Peyer's patch (tissue), 4 donors: ENCODE measurements around the gene ARMC8. TPM values are rescaled to one million over a fixed set of nuclear protein-coding genes. Genes with fewer than 3 reads are reported as not detected.

Experiments
- DNase-seq, 3 donors: peaks; one replicate each; pipeline ENCODE4 v3.0.0-alpha.2; 2017 to 2019
- H3K27ac ChIP-seq, 4 donors: fragments of 200-600 bp; sonication (generic); one replicate each; pipeline ENCODE4 v1.5.1; 2016 to 2019
- H3K27me3 ChIP-seq, 2 donors: fragments of 200-600 bp; sonication (generic); one replicate each; pipeline ENCODE4 v1.5.1; 2019
- H3K36me3 ChIP-seq, 3 donors: fragments of 200-600 bp; sonication (generic); one replicate each; pipeline ENCODE4 v1.5.1; 2016 to 2019
- H3K4me1 ChIP-seq, 4 donors: fragments of 200-600 bp; sonication (generic); one replicate each; pipeline ENCODE4 v1.5.1; 2016 to 2019
- H3K4me3 ChIP-seq, 4 donors: fragments of 200-600 bp; sonication (generic); 1 replicate in 3 of 4; 2 replicates in 1 of 4; pipeline ENCODE4 v1.5.1; 2016 to 2019; ENCODE audit warnings: mild to moderate bottlenecking in 1 of 4
- H3K9me3 ChIP-seq, 4 donors: fragments of 200-600 bp; sonication (generic); one replicate each; pipeline ENCODE4 v1.5.1; 2016 to 2019; ENCODE audit warnings: mild to moderate bottlenecking in 1 of 4
- POLR2A ChIP-seq, 2 donors: fragments of 450-650 bp; IDR thresholded peaks; one replicate each; pipeline ENCODE4 v1.5.1; 2017; ENCODE audit warnings: antibody characterized with exemption in 2 of 2, mild to moderate bottlenecking in 2 of 2, moderate library complexity in 2 of 2
- total RNA-seq, 4 donors: library from RNA; depleted of rRNA; stranded (reverse); fragments of >200 nt; gene quantifications; one replicate each; pipeline ENCODE4 v1.1.0, GENCODE V29; 2016
- TF ChIP-seq, protein P1 (sequence below), 6 experiments: fragments of 450-650 bp in 4 of 6; fragments of 200-600 bp in 2 of 6; sonication (generic) in 1 of 6; IDR thresholded peaks; one replicate each; pipeline ENCODE4 v1.5.1; 2017 to 2019; ENCODE audit warnings: antibody characterized with exemption in 6 of 6, mild to moderate bottlenecking in 3 of 6, moderate library complexity in 1 of 6

ARMC8 gene
- total RNA-seq, 4 donors from 2014 or later, result 35.7 to 77.2 (median 56.3) TPM

DNA sequence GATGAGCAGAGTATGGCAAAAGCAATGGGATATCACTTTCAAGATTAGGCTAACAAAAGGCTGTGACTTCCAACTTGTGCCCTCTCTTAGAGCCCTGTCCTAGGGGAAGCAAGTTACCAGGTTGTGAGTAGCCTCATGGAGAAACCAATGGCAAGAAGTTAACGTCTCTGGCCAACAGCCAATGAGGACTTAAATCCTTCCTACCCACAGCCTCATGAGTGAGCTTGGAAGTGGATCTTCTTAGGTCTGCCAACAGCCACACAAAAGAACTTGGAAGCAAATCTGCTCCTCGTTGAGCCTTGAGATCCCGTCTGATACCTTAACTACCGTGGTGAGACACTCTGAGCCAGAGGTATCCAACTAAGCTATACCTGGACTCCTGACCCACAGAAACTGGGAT, 136.9 kb downstream of the ARMC8 start:
- DNase-seq, result no peak
- H3K27ac ChIP-seq, result no peak overlapping the region
- no peaks in the 10 kb centered on the region for H3K27me3 ChIP-seq
- peaks cover 0 to 8% (median 2%) of the 10 kb centered on the region in 4 donors for H3K4me1 ChIP-seq
- H3K36me3 ChIP-seq, result no peaks in the 10 kb centered on the region
- TF ChIP-seq, protein P1, sequence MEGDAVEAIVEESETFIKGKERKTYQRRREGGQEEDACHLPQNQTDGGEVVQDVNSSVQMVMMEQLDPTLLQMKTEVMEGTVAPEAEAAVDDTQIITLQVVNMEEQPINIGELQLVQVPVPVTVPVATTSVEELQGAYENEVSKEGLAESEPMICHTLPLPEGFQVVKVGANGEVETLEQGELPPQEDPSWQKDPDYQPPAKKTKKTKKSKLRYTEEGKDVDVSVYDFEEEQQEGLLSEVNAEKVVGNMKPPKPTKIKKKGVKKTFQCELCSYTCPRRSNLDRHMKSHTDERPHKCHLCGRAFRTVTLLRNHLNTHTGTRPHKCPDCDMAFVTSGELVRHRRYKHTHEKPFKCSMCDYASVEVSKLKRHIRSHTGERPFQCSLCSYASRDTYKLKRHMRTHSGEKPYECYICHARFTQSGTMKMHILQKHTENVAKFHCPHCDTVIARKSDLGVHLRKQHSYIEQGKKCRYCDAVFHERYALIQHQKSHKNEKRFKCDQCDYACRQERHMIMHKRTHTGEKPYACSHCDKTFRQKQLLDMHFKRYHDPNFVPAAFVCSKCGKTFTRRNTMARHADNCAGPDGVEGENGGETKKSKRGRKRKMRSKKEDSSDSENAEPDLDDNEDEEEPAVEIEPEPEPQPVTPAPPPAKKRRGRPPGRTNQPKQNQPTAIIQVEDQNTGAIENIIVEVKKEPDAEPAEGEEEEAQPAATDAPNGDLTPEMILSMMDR (IDR thresholded peaks at IDR 0.05), result no peak
- no peak for TF ChIP-seq POLR2A (IDR thresholded peaks at IDR 0.05)
- no peaks in the 10 kb centered on the region for H3K9me3 ChIP-seq
- H3K4me3 ChIP-seq, result no peak overlapping the region

DNA sequence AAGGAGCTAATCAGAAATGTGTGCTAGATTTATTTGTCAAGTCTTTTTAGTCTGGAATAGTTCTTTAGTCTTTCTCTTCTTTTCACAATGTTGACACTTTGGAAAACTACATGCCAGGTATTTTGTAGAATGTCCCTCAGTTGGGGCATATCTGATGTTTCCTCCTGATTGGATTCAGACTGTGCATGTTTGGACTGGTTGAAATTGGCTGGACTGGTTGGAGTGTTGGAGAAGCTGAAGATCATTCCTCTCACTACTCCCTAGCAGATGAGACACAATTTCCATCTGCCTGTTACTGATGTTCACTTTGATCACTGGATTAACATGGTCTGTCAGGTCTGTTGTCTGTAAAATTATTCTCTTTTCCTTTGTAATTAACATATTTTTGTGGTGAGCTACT, 138.9 kb downstream of the ARMC8 start:
- H3K4me3 ChIP-seq, result no peak overlapping the region
- H3K4me1 ChIP-seq, result peaks cover 0 to 10% (median 3%) of the 10 kb centered on the region in 4 donors
- H3K27ac ChIP-seq, result no peak overlapping the region
- H3K36me3 ChIP-seq, result no peaks in the 10 kb centered on the region
- no peaks in the 10 kb centered on the region for H3K27me3 ChIP-seq
- no peak for DNase-seq
- TF ChIP-seq, protein P1 (IDR thresholded peaks at IDR 0.05), result no peak
- TF ChIP-seq POLR2A (IDR thresholded peaks at IDR 0.05), result no peak
- no peaks in the 10 kb centered on the region for H3K9me3 ChIP-seq

DNA sequence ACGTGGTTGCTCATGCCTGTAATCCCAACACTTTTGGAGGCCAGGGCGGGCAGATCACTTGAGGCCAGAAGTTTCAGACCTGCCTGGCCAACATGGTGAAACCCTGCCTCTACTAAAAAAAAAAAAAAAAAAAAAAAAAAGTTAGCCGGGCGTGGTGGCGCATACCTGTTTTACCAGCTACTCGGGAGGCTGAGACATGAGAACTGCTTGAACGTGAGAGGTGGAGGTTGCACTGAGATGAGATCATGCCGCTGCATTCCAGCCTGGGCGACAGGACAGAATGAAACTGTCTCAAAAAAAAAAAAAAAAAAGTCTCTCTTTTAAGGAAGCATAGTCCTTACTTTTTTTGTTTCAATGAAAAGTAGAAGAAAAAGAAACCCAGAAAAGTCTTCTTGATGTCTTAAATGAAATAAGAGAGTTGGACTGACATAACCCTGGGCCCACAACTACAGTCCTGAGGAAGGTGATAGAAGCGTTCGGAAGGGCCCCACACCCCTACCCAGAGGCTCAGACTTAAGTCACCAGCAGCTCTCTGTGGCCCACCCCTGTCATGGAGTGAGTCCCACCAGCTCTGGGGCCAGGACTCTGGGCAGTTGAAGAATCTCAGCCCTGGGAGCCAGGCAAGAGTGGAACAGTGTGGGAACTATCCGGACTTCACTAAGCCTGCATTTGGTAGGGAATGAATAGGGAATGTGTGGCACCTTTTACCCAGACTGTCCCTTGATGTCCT, 139.9 kb downstream of the ARMC8 start:
- no peaks in the 10 kb centered on the region for H3K9me3 ChIP-seq
- no peak overlapping the region for H3K27ac ChIP-seq
- no peaks in the 10 kb centered on the region for H3K27me3 ChIP-seq
- DNase-seq, result no peak
- H3K4me3 ChIP-seq, result no peak overlapping the region
- TF ChIP-seq, protein P1 (IDR thresholded peaks at IDR 0.05), result no peak
- TF ChIP-seq POLR2A (IDR thresholded peaks at IDR 0.05), result no peak
- peaks cover 0 to 10% (median 3%) of the 10 kb centered on the region in 4 donors for H3K4me1 ChIP-seq
- no peaks in the 10 kb centered on the region for H3K36me3 ChIP-seq

DNA sequence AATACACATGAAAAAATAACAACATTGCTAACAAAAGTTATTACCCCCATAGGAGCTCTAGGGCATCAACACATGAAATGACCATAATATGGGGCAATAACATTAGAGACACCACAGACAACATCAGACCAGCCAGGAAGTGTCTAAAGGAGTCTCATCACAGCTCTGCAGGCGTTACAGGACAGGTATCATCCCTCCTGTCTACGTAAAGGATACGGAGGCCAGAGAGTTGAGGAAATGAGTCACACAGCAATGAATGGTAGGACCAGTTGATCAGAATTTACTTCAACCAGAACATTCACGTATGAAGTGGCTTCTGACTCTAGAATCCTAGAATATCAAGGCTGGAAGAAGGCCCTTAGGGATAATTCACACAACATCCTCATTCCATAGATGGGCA, 140.7 kb downstream of the ARMC8 start:
- Histone ChIP-seq H3K4me3 (no peak overlapping the region), H3K4me1 (peaks cover 0 to 10% (median 3%) of the 10 kb centered on the region in 4 donors), H3K36me3 (no peaks in the 10 kb centered on the region), H3K9me3 (no peaks in the 10 kb centered on the region), H3K27me3 (no peaks in the 10 kb centered on the region), H3K27ac (no peak overlapping the region)
- TF ChIP-seq POLR2A (IDR thresholded peaks at IDR 0.05), result no peak
- TF ChIP-seq, protein P1 (IDR thresholded peaks at IDR 0.05), result no peak
- no peak for DNase-seq

DNA sequence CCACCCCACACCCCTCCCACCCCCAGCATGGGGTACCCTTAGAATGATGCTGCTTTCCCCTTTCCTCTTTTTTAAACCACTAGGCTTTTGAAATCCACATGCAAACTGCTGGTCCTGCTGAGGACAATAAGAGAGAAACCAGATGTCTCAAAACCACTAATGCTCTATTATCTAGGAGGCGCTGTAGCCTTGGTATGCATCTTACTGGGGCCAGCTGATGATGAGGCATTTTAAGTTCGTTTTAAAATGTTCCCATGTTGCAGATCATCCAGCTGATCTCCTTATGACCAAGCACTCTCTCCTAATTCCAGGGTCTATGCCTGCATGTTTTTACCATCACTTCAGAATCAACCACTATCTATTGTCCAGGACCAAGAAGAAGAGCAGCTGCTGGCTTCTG, 141.2 kb downstream of the ARMC8 start:
- Histone ChIP-seq H3K27ac (no peak overlapping the region), H3K9me3 (no peaks in the 10 kb centered on the region), H3K4me1 (peaks cover 0 to 10% (median 3%) of the 10 kb centered on the region in 4 donors), H3K27me3 (no peaks in the 10 kb centered on the region), H3K4me3 (no peak overlapping the region), H3K36me3 (no peaks in the 10 kb centered on the region)
- no peak for DNase-seq
- TF ChIP-seq, protein P1 (IDR thresholded peaks at IDR 0.05), result no peak
- TF ChIP-seq POLR2A (IDR thresholded peaks at IDR 0.05), result no peak
